Placental pericyte (primary cell): Measurements from ENCODE around the gene TIMP4. TPM values are rescaled to one million over a fixed set of nuclear protein-coding genes. Genes with fewer than 3 reads are reported as not detected.

Experiments used
- total RNA-seq: library from RNA; depleted of rRNA; stranded (reverse); fragments of >200 nt; gene quantifications from 2 replicates; pipeline ENCODE4 v1.2.3, GENCODE V29; 2012

Gene TIMP4
- 0.66 and 2.0 TPM in 2 replicates for total RNA-seq

DNA sequence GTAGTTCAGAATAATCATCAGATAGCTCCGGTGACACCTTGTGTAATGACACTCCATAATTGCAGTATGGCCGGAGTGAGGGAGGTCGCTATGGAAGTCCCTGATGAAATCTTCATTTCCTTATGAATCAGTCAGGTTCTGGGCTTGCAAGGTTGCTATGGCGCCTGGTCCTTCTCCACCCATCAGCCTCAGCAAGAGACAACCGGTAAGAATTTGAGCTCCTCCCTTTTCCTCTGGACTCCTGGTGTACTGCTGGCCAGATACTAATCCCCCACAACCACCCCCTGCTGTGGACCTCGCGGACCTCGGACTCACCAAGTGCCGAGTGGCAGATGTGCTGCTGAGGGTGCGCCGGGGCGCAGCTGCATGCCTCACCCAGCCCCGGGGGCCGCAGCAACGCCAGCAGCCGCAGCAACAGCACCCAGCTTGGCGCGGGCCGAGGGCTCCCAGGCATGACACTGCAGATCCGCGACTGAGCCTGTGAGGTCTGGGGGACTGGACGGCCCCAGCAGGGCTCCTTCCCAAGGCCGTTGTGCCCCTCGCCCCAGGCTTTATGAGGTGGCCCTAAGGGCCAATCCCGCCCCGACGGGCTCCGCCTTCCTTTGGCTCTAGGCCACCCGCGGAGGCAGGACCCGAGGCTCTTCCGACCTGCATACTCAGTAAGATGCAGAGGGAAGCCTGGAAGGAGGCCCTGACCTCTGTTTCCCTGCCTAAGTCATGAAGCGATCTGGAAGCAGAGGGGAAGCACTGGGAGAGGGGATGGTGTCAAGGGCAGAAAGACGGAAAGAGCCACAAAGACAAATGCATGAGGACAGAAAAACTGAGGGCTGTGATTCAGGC is at the start of gene TIMP4:
Gene TIMP4 (minus strand): TSS at position 526 of the 840 bp plus-strand sequence. CDS start 72 bp downstream, at position 454.

Other genes with a start within 250 kb of the TIMP4 start
- gene SYN2, start 154.5 kb downstream of the TIMP4 start, total RNA-seq = not detected in 2 replicates
- 0.88 and 5.0 TPM in 2 replicates for gene PPARG, start 130.2 kb upstream of the TIMP4 start, total RNA-seq